ENCODE data around the gene MIR17HG.

DNA sequence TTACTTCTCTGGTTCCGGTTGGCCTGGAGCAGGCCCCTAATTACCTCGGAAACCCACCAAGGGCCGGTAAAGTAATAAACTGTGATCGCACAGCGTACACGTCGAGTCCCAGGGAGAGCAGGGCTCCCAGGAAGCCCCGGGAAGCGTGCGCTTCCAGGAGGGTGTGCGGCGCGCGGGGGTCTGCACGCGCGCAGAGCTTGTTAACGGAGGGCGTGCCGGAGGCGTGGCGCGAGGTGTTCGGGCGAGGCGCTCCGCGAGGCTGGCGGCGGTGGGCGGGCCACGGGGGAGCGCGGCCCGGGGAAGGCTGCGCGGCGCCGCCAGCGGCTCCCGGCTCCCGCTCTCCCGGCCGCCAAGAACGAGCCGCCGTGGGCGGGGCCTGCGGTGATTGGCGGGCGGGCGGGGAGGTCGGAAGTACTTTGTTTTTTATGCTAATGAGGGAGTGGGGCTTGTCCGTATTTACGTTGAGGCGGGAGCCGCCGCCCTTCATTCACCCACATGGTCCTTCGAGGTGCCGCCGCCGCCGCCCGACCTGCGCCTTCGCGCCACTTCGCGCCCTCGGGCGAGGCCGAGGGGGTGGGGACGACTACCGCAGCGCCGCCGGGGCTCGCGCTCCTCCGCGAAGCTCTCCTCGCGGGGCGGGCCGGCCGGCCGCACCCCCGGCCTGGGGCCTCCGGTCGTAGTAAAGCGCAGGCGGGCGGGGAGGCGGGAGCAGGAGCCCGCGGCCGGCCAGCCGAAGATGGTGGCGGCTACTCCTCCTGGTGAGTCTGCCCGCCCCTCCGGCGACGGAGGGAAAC, at the start of gene MIR17HG:
- TF ChIP-seq, protein P1, sequence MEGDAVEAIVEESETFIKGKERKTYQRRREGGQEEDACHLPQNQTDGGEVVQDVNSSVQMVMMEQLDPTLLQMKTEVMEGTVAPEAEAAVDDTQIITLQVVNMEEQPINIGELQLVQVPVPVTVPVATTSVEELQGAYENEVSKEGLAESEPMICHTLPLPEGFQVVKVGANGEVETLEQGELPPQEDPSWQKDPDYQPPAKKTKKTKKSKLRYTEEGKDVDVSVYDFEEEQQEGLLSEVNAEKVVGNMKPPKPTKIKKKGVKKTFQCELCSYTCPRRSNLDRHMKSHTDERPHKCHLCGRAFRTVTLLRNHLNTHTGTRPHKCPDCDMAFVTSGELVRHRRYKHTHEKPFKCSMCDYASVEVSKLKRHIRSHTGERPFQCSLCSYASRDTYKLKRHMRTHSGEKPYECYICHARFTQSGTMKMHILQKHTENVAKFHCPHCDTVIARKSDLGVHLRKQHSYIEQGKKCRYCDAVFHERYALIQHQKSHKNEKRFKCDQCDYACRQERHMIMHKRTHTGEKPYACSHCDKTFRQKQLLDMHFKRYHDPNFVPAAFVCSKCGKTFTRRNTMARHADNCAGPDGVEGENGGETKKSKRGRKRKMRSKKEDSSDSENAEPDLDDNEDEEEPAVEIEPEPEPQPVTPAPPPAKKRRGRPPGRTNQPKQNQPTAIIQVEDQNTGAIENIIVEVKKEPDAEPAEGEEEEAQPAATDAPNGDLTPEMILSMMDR (IDR thresholded peaks at IDR 0.05), result peak in 2 of 6 experiments; percentile 5
- peak in 3 of 4 donors; percentile 16 to 87 (median 85) for TF ChIP-seq POLR2A (IDR thresholded peaks at IDR 0.05)

Measured in esophagus squamous epithelium (tissue), 4 donors.